Stomach (tissue), 4 donors: Measurements from ENCODE around the gene SPN.

Experiments
- CTCF ChIP-seq, 7 experiments: fragments of 450-650 bp in 4 of 7; fragments of 200-600 bp in 3 of 7; sonication (generic) in 3 of 7; IDR thresholded peaks; one replicate each; pipeline ENCODE4 v1.5.1; 2016 to 2019; ENCODE audit warnings: antibody characterized with exemption in 7 of 7, control low read depth in 2 of 7, mild to moderate bottlenecking in 1 of 7
- EP300 ChIP-seq: sonication (generic); formaldehyde crosslinking; IDR thresholded peaks from one replicate; pipeline ENCODE4 v1.6.1; 2017; ENCODE audit warnings: antibody characterized with exemption
- POLR2AphosphoS5 ChIP-seq, 3 donors: sonication (generic); formaldehyde crosslinking; IDR thresholded peaks; one replicate each; pipeline ENCODE4 v1.6.1; 2016; ENCODE audit warnings: antibody characterized with exemption in 3 of 3

DNA sequence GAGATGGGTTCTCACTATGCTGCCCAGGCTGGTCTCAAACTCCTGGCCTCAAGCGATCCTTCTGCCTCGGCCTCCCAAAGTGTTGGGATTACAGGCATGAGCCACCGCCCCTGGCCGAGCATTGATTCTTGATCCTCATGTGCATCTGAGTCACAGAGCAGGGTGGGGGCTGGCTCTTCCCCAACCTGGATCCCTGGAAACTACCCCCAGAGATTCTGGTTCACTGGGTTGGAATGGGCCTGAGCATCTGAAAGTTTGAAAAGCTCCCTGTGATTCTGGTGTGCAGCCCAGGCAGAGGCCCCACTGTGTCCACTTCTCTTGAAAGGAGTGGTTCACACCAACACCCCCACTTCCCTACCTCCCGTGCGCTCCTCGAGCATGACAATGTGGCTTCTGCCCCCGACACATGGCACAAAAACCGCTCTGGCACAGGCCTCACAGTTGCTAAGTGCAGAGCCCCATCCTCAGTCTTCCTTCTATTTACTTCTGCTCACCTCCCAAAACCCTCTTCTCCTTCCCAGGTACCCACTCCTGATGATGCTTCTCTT lies 20.6 kb downstream of the SPN start:
- no peak for TF ChIP-seq POLR2AphosphoS5 (IDR thresholded peaks at IDR 0.05)
- TF ChIP-seq CTCF (IDR thresholded peaks at IDR 0.05): no peak
- TF ChIP-seq EP300: no peak
